Keratinocyte (primary cell): Measurements from ENCODE around the gene TGFBRAP1. TPM values are rescaled to one million over a fixed set of nuclear protein-coding genes. Genes with fewer than 3 reads are reported as not detected.
A peak's percentile ranks its signal among the peaks of the same experiment; 100 is the strongest.

Experiments used
- DNase-seq: peaks from one replicate; pipeline ENCODE4 v3.0.0-alpha.2; 2011; ENCODE audit warnings: low read depth, missing footprints, low spot score
- FAIRE-seq: peaks from 2 replicates; lab custom pipeline; 2011; peaks lifted over from hg19 to GRCh38; lab: Jason Lieb, UNC
- H2AFZ ChIP-seq: 2 replicates; pipeline ENCODE4 v1.6.0; 2012; ENCODE audit warnings: low read length, control low read depth, inconsistent platforms; ENCODE audit not compliant: control insufficient read depth
- H3K27ac ChIP-seq: 2 replicates; pipeline ENCODE4 v1.5.1; 2011; ENCODE audit warnings: low read length; ENCODE audit not compliant: control insufficient read depth, insufficient read depth
- H3K27me3 ChIP-seq: 3 replicates; pipeline ENCODE4 v1.6.0; 2011; ENCODE audit warnings: low read length; ENCODE audit not compliant: control insufficient read depth, insufficient read depth; ENCODE audit errors: extremely low read depth
- H3K36me3 ChIP-seq, 2 experiments: 2 replicates in 1 of 2; 3 replicates in 1 of 2; pipeline ENCODE4 v1.5.1; 2011; ENCODE audit warnings: low read length in 2 of 2, mild to moderate bottlenecking in 1 of 2; ENCODE audit not compliant: control insufficient read depth in 2 of 2, insufficient read depth in 2 of 2; ENCODE audit errors: extremely low read depth in 1 of 2
- H3K4me1 ChIP-seq: 3 replicates; pipeline ENCODE4 v1.5.1; 2011; ENCODE audit warnings: low read length; ENCODE audit not compliant: control insufficient read depth, insufficient read depth; ENCODE audit errors: extremely low read depth
- H3K4me2 ChIP-seq: 3 replicates; pipeline ENCODE4 v1.6.0; 2011; ENCODE audit warnings: low read depth, low read length; ENCODE audit not compliant: control insufficient read depth, insufficient read depth; ENCODE audit errors: extremely low read depth
- H3K4me3 ChIP-seq, 3 experiments: fragments of 200-600 bp in 1 of 3; sonication (generic) in 1 of 3; 2 replicates in 2 of 3; 3 replicates in 1 of 3; pipeline ENCODE4 v1.5.1; 2011 to 2016; ENCODE audit warnings: low read length in 3 of 3, mild to moderate bottlenecking in 3 of 3, control low read depth in 2 of 3, inconsistent platforms in 1 of 3, low read depth in 1 of 3, mixed read lengths in 1 of 3, mixed run types in 1 of 3, moderate library complexity in 1 of 3; ENCODE audit not compliant: control insufficient read depth in 2 of 3, insufficient read depth in 2 of 3; ENCODE audit errors: extremely low read depth in 1 of 3
- H3K79me2 ChIP-seq: 2 replicates; pipeline ENCODE4 v1.6.0; 2012; ENCODE audit warnings: low read length; ENCODE audit not compliant: control insufficient read depth, insufficient read depth
- H3K9ac ChIP-seq: 3 replicates; pipeline ENCODE4 v1.6.0; 2011; ENCODE audit warnings: low read length; ENCODE audit not compliant: control insufficient read depth, insufficient read depth; ENCODE audit errors: extremely low read depth
- H3K9me1 ChIP-seq: 3 replicates; pipeline ENCODE4 v1.6.0; 2011; ENCODE audit warnings: low read length; ENCODE audit not compliant: control insufficient read depth, insufficient read depth; ENCODE audit errors: extremely low read depth
- H3K9me3 ChIP-seq: 2 replicates; pipeline ENCODE4 v1.5.1; 2012; ENCODE audit warnings: low read depth, low read length; ENCODE audit not compliant: control insufficient read depth
- H4K20me1 ChIP-seq: 3 replicates; pipeline ENCODE4 v1.6.0; 2011; ENCODE audit warnings: low read length; ENCODE audit not compliant: control insufficient read depth, insufficient read depth; ENCODE audit errors: extremely low read depth
- CTCF ChIP-seq, 3 experiments: IDR thresholded peaks in 1 of 3; conservative IDR thresholded peaks in 1 of 3; optimal IDR thresholded peaks in 1 of 3; 2 replicates in 2 of 3; 3 replicates in 1 of 3; pipeline versions ENCODE3 to v1.5.1; 2011; ENCODE audit warnings: low read length in 3 of 3, mild to moderate bottlenecking in 3 of 3, moderate library complexity in 2 of 3, control low read depth in 1 of 3, inconsistent platforms in 1 of 3; ENCODE audit not compliant: insufficient read depth in 2 of 3; ENCODE audit errors: extremely low read depth in 1 of 3
- EZH2 ChIP-seq: IDR thresholded peaks from one replicate; pipeline ENCODE4 v1.6.1; 2012; ENCODE audit warnings: inconsistent platforms, mild to moderate bottlenecking, low read length, moderate library complexity
- dilution Hi-C: fragments of 300-500 bp; cut with MboI; formaldehyde crosslinking; loops from one replicate; pipeline ENCODE4 v1.7.0; 2020; ENCODE audit warnings: low sequenced_read_pairs; ENCODE audit not compliant: extremely low pct_ligation_motif_present
- polyA plus RNA-seq, 5 experiments: library from polyadenylated mRNA; depleted of rRNA in 3 of 5; stranded (reverse) in 3 of 5; stranded (forward) in 1 of 5; unstranded in 1 of 5; fragments of >200 nt; gene quantifications; 1 replicate in 1 of 5; 2 replicates in 3 of 5; 3 replicates in 1 of 5; pipeline versions ENCODE4 v1.2.1 to v1.2.3, GENCODE V29; 2011 to 2012; ENCODE audit warnings: missing spikeins in 2 of 5, low read depth in 1 of 5, low replicate concordance in 1 of 5

TGFBRAP1 gene
- polyA plus RNA-seq, 1 donor (not counting 4 experiments of a cell fraction or from before 2014, with no cell fraction given) = 9.3 TPM

DNA sequence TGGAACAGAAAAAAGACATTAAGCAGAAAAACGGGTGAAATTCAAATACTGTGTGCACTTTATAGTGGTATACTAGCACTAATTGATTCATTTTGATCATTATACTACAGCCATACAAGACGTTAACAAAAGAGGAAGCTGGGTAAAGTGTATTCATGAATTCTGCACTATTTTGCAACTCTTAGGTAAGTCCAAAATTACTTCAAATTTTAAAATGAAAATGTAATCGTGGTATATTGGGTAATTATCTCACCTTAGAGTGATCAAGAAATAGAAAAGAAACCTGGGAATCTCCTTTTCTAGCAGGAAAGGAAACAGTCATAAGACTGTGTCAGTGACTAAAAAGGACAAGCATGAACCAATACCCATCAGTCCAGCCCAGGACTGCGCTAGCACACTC lies 5.4 kb downstream of the TGFBRAP1 start:
- peak overlapping the region; percentile 65 for H3K9ac ChIP-seq
- no peaks in the 10 kb centered on the region for H3K27me3 ChIP-seq
- DNase-seq (no peak), FAIRE-seq (no peak)
- no peaks in the 10 kb centered on the region for H3K36me3 ChIP-seq
- H3K4me3 ChIP-seq = peak overlapping the region in 2 of 3 experiments; percentile 34 to 49
- no peaks in the 10 kb centered on the region for H3K9me3 ChIP-seq
- dilution Hi-C loops = no loop called here
- H3K4me1 ChIP-seq = peaks cover 45% of the 10 kb centered on the region
- H4K20me1 ChIP-seq = peaks cover 3% of the 10 kb centered on the region
- H3K79me2 ChIP-seq = peaks cover 75% of the 10 kb centered on the region
- no peak for TF ChIP-seq EZH2
- no peak for TF ChIP-seq CTCF (optimal IDR thresholded peaks at IDR 0.05 in 1 of 3, IDR thresholded peaks at IDR 0.05 in 1 of 3, conservative IDR thresholded peaks at IDR 0.05 in 1 of 3; ENCODE audit: extremely low read depth in 1 of 3, insufficient read depth in 2 of 3, low read length in 3 of 3)
- no peak overlapping the region for H2AFZ ChIP-seq
- peak overlapping the region; percentile 71 for H3K4me2 ChIP-seq
- H3K27ac ChIP-seq = peak overlapping the region; percentile 73
- H3K9me1 ChIP-seq = no peaks in the 10 kb centered on the region

- H3K4me2 ChIP-seq = no peak overlapping the region
- peaks cover 72% of the 10 kb centered on the region for H3K79me2 ChIP-seq
- H2AFZ ChIP-seq = no peak overlapping the region
- H3K36me3 ChIP-seq = no peaks in the 10 kb centered on the region
- no peaks in the 10 kb centered on the region for H3K27me3 ChIP-seq
- no peak overlapping the region for H3K4me3 ChIP-seq
- TF ChIP-seq CTCF (optimal IDR thresholded peaks at IDR 0.05 in 1 of 3, IDR thresholded peaks at IDR 0.05 in 1 of 3, conservative IDR thresholded peaks at IDR 0.05 in 1 of 3; ENCODE audit: extremely low read depth in 1 of 3, insufficient read depth in 2 of 3, low read length in 3 of 3) (no peak), EZH2 (no peak)
- no peak for FAIRE-seq
- dilution Hi-C loops = no loop called here
- no peak overlapping the region for H3K9ac ChIP-seq
- no peak overlapping the region for H3K27ac ChIP-seq
- peaks cover 43% of the 10 kb centered on the region for H3K4me1 ChIP-seq
- no peak for DNase-seq
- H4K20me1 ChIP-seq = no peaks in the 10 kb centered on the region
- H3K9me1 ChIP-seq = no peaks in the 10 kb centered on the region
- no peaks in the 10 kb centered on the region for H3K9me3 ChIP-seq
Observed at GRCh38 chr2:105323111-105323510, 6.4 kb downstream of the TGFBRAP1 start.
